ENCODE measurements around the gene CACNA2D1.
"Not testable (repeated sequence)": the region's sequence is repeated elsewhere in the genome, so short reads cannot be mapped to it uniquely, and the experiment has no call there.

CACNA2D1 gene

GRCh38 chr7:82164410-82164809 is 279.2 kb downstream of the CACNA2D1 start:
- DNase-seq = no peak

GRCh38 chr7:82163586-82163985 is 280.0 kb downstream of the CACNA2D1 start:
- no peak for DNase-seq

- DNase-seq = no peak
Measured at GRCh38 chr7:82162289-82162688, 281.3 kb downstream of the CACNA2D1 start.

- DNase-seq = no peak
Measured at GRCh38 chr7:82158327-82158726, 285.2 kb downstream of the CACNA2D1 start.

- DNase-seq = no peak
Measured at GRCh38 chr7:82156893-82157292, 286.7 kb downstream of the CACNA2D1 start.

GRCh38 chr7:82156168-82156567 is 287.4 kb downstream of the CACNA2D1 start:
- DNase-seq = no peak

- no peak for DNase-seq
Measured at GRCh38 chr7:82154728-82155127, 288.8 kb downstream of the CACNA2D1 start.

GRCh38 chr7:82153776-82154175 is 289.8 kb downstream of the CACNA2D1 start:
- no peak for DNase-seq

- no peak for DNase-seq
Measured at GRCh38 chr7:82152858-82153257, 290.7 kb downstream of the CACNA2D1 start.

- DNase-seq = no peak
Measured at GRCh38 chr7:82146491-82146890, 297.1 kb downstream of the CACNA2D1 start.

- no peak for DNase-seq
Measured at GRCh38 chr7:82142263-82142864, 301.2 kb downstream of the CACNA2D1 start.

- no peak for DNase-seq
Measured at GRCh38 chr7:82141427-82141826, 302.1 kb downstream of the CACNA2D1 start.

- DNase-seq = not testable (repeated sequence)
Measured at GRCh38 chr7:82140608-82141007, 303.0 kb downstream of the CACNA2D1 start.

- no peak for DNase-seq
Measured at GRCh38 chr7:82131215-82131614, 312.4 kb downstream of the CACNA2D1 start.

- no peak for DNase-seq
Measured at GRCh38 chr7:82129091-82129490, 314.5 kb downstream of the CACNA2D1 start.

GRCh38 chr7:82128546-82128945 is 315.0 kb downstream of the CACNA2D1 start:
- no peak for DNase-seq

GRCh38 chr7:82126576-82126975 is 317.0 kb downstream of the CACNA2D1 start:
- DNase-seq = no peak

- no peak for DNase-seq
Measured at GRCh38 chr7:82124445-82124844, 319.1 kb downstream of the CACNA2D1 start.

- DNase-seq = no peak
Measured at GRCh38 chr7:82122275-82122674, 321.3 kb downstream of the CACNA2D1 start.

GRCh38 chr7:82114237-82114636 is 329.3 kb downstream of the CACNA2D1 start:
- no peak for DNase-seq

- DNase-seq = no peak
Measured at GRCh38 chr7:82110146-82110840, 333.3 kb downstream of the CACNA2D1 start.

- no peak for DNase-seq
Measured at GRCh38 chr7:82109288-82109687, 334.3 kb downstream of the CACNA2D1 start.

- no peak for DNase-seq
Measured at GRCh38 chr7:82106201-82106600, 337.4 kb downstream of the CACNA2D1 start.

GRCh38 chr7:82105463-82105862 is 338.1 kb downstream of the CACNA2D1 start:
- DNase-seq = no peak

GRCh38 chr7:82098414-82098813 is 345.2 kb downstream of the CACNA2D1 start:
- no peak for DNase-seq
